Measurements from ENCODE around the gene SLC31A1. TPM values are rescaled to one million over a fixed set of nuclear protein-coding genes. Genes with fewer than 3 reads are reported as not detected.
A peak's percentile ranks its signal among the peaks of the same experiment; 100 is the strongest.

The SLC31A1 gene
- total RNA-seq, 1 donor from 2014 or later, result 7.3 TPM

GRCh38 chr9:113205861-113206260 lies 15.5 kb upstream of the SLC31A1 start:
- Mint-ChIP-seq H3K27ac (no peak overlapping the region), H3K4me3 (no peak overlapping the region), H3K36me3 (ENCODE audit: low read depth) (peaks cover 87% of the 10 kb centered on the region), H3K4me1 (peaks cover 5% of the 10 kb centered on the region), H3K9me3 (no peaks in the 10 kb centered on the region), H3K27me3 (no peaks in the 10 kb centered on the region)
- intact Hi-C loops (cut with micrococcal nuclease), result no loop called here
- CTCF ChIA-PET, result interaction anchor here (1.0 kb wide), 1 partner anchor 13 kb away, joined by 3 read pairs; no protein-coding TSS in a partner anchor
- ATAC-seq (ENCODE audit: low read depth) (no peak), DNase-seq (no peak)
- POLR2A ChIA-PET, result no interaction called here
- no peak for TF ChIP-seq CTCF (IDR thresholded peaks at IDR 0.05)

GRCh38 chr9:113210815-113211214 lies 10.5 kb upstream of the SLC31A1 start:
- POLR2A ChIA-PET, result no interaction called here
- CTCF ChIA-PET, result no interaction called here
- no peaks in the 10 kb centered on the region for H3K9me3 Mint-ChIP-seq
- intact Hi-C loops (cut with micrococcal nuclease), result no loop called here
- H3K27ac Mint-ChIP-seq, result no peak overlapping the region
- H3K4me3 Mint-ChIP-seq, result no peak overlapping the region
- no peak for ATAC-seq (ENCODE audit: low read depth)
- DNase-seq, result no peak
- H3K36me3 Mint-ChIP-seq (ENCODE audit: low read depth), result peaks cover 66% of the 10 kb centered on the region
- no peak for TF ChIP-seq CTCF (IDR thresholded peaks at IDR 0.05)
- H3K27me3 Mint-ChIP-seq, result no peaks in the 10 kb centered on the region
- H3K4me1 Mint-ChIP-seq, result peaks cover 13% of the 10 kb centered on the region

- no peaks in the 10 kb centered on the region for H3K9me3 Mint-ChIP-seq
- ATAC-seq (ENCODE audit: low read depth) (no peak), DNase-seq (no peak)
- H3K4me1 Mint-ChIP-seq, result peaks cover 35% of the 10 kb centered on the region
- CTCF ChIA-PET, result interaction anchor here (0.7 to 1.2 kb wide), 2 partner anchors 60 to 194 kb away, joined by 3 to 4 read pairs; no protein-coding TSS in a partner anchor
- H3K27me3 Mint-ChIP-seq, result no peaks in the 10 kb centered on the region
- no peak overlapping the region for H3K4me3 Mint-ChIP-seq
- peaks cover 37% of the 10 kb centered on the region for H3K36me3 Mint-ChIP-seq (ENCODE audit: low read depth)
- POLR2A ChIA-PET, result interaction anchor here (0.7 kb wide), 1 partner anchor 34 kb away, joined by 4 read pairs; no protein-coding TSS in a partner anchor
- no peak overlapping the region for H3K27ac Mint-ChIP-seq
- no peak for TF ChIP-seq CTCF (IDR thresholded peaks at IDR 0.05)
- intact Hi-C loops (cut with micrococcal nuclease), result no loop called here
Measured at GRCh38 chr9:113215132-113215531, 6.2 kb upstream of the SLC31A1 start.

- DNase-seq (no peak), ATAC-seq (ENCODE audit: low read depth) (no peak)
- H3K9me3 Mint-ChIP-seq, result no peaks in the 10 kb centered on the region
- no peak overlapping the region for H3K27ac Mint-ChIP-seq
- TF ChIP-seq CTCF (IDR thresholded peaks at IDR 0.05), result no peak
- intact Hi-C loops (cut with micrococcal nuclease), result no loop called here
- POLR2A ChIA-PET, result no interaction called here
- H3K27me3 Mint-ChIP-seq, result no peaks in the 10 kb centered on the region
- H3K4me3 Mint-ChIP-seq, result no peak overlapping the region
- CTCF ChIA-PET, result no interaction called here
- peaks cover 45% of the 10 kb centered on the region for H3K4me1 Mint-ChIP-seq
- peaks cover 37% of the 10 kb centered on the region for H3K36me3 Mint-ChIP-seq (ENCODE audit: low read depth)
Measured at GRCh38 chr9:113216406-113216805, 4.9 kb upstream of the SLC31A1 start.

- ATAC-seq (ENCODE audit: low read depth) (peak; percentile 19), DNase-seq (no peak)
- ChIA-PET CTCF (interaction anchor here (0.9 to 3.2 kb wide), 2 partner anchors 13 to 56 kb away, joined by 3 to 11 read pairs; partner anchors contain the start of genes CDC26 and PRPF4), POLR2A (interaction anchor here (0.8 to 3.5 kb wide), 7 partner anchors 13 to 304 kb away, joined by 3 to 30 read pairs (median 4); partner anchors contain the start of genes C9orf43, CDC26, POLE3 and PRPF4)
- peaks cover 56% of the 10 kb centered on the region for H3K4me1 Mint-ChIP-seq
- peak overlapping the region; percentile 96 for H3K4me3 Mint-ChIP-seq
- no peaks in the 10 kb centered on the region for H3K27me3 Mint-ChIP-seq
- TF ChIP-seq CTCF (IDR thresholded peaks at IDR 0.05), result no peak
- peak overlapping the region; percentile 94 for H3K27ac Mint-ChIP-seq
- intact Hi-C loops (cut with micrococcal nuclease), result no loop called here
- H3K9me3 Mint-ChIP-seq, result no peaks in the 10 kb centered on the region
- H3K36me3 Mint-ChIP-seq (ENCODE audit: low read depth), result peaks cover 19% of the 10 kb centered on the region
Measured at GRCh38 chr9:113219186-113219936, 2.0 kb upstream of the SLC31A1 start.

All from activated B cell treated with CpG ODN at 0.5 μM for 24 hours (primary cell).